Measurements from ENCODE around the gene PAK5. TPM values are rescaled to one million over a fixed set of nuclear protein-coding genes. Genes with fewer than 3 reads are reported as not detected.

Gene PAK5
- total and polyA plus RNA-seq, 2 experiments from 2014 or later, result 0.57 to 1.1 TPM

GRCh38 chr20:9506280-9506821 is 332.5 kb downstream of the PAK5 start:
- Mint-ChIP-seq H3K4me3 (peak overlapping the region; percentile 7; the same call in 2 of the 3 replicates), H3K27ac (no peak overlapping the region), H3K4me1 (peaks cover 14% of the 10 kb centered on the region), H3K36me3 (ENCODE audit: low read depth) (no peaks in the 10 kb centered on the region), H3K27me3 (ENCODE audit: insufficient read depth, low read depth, poor library complexity) (peaks cover 47% of the 10 kb centered on the region), H3K9me3 (no peaks in the 10 kb centered on the region)
- Histone ChIP-seq H3F3A (replicated peaks; ENCODE audit: low read depth) (no peaks in the 10 kb centered on the region), H3K9me2 (ENCODE audit: insufficient read depth) (no peaks in the 10 kb centered on the region), H3K27me3 (ENCODE audit: insufficient read depth) (peaks cover 73% of the 10 kb centered on the region), H3K4me3 (peak overlapping the region; percentile 52), H3K27ac (ENCODE audit: low read depth) (no peak overlapping the region), H3K4me1 (ENCODE audit: insufficient read depth) (peaks cover 42% of the 10 kb centered on the region), H3K4me2 (peak overlapping the region; percentile 86), H4K20me1 (replicated peaks; ENCODE audit: insufficient read depth) (peaks cover 3% of the 10 kb centered on the region; the same call in 1 of the 2 replicates), H3K79me2 (replicated peaks; ENCODE audit: insufficient read depth) (no peaks in the 10 kb centered on the region), H3K36me3 (ENCODE audit: insufficient read depth) (no peaks in the 10 kb centered on the region), H2AFZ (peak overlapping the region; percentile 94)
- ATAC-seq, result peak; percentile 6; the same call in 1 of the 3 replicates
- no peak for TF ChIP-seq STAT1 (IDR thresholded peaks at IDR 0.05; ENCODE audit: unreplicated experiment)
- no peak for TF ChIP-seq ETS1 (IDR thresholded peaks at IDR 0.05)
- no peak for TF ChIP-seq ZNF331 (CRISPR knock-in tag; IDR thresholded peaks at IDR 0.05; ENCODE audit: low read depth)
- TF ChIP-seq JUNB (IDR thresholded peaks at IDR 0.05; ENCODE audit: unreplicated experiment), result no peak
- TF ChIP-seq EZH2 (IDR thresholded peaks at IDR 0.05; ENCODE audit: low read depth, unreplicated experiment), result peak; percentile 87
- no peak for TF ChIP-seq NANOG (IDR thresholded peaks at IDR 0.05; ENCODE audit: borderline replicate concordance)
- peak; percentile 45 for DNase-seq (ENCODE audit: low spot score)

- Histone ChIP-seq H3F3A (replicated peaks; ENCODE audit: low read depth) (no peaks in the 10 kb centered on the region), H3K27ac (ENCODE audit: low read depth) (no peak overlapping the region), H4K20me1 (replicated peaks; ENCODE audit: insufficient read depth) (peaks cover 3% of the 10 kb centered on the region; the same call in 1 of the 2 replicates), H3K79me2 (replicated peaks; ENCODE audit: insufficient read depth) (no peaks in the 10 kb centered on the region), H3K4me2 (no peak overlapping the region), H3K27me3 (ENCODE audit: insufficient read depth) (peaks cover 47% of the 10 kb centered on the region), H3K4me3 (no peak overlapping the region), H3K36me3 (ENCODE audit: insufficient read depth) (no peaks in the 10 kb centered on the region), H2AFZ (no peak overlapping the region), H3K4me1 (ENCODE audit: insufficient read depth) (peaks cover 29% of the 10 kb centered on the region; the same call in 1 of the 2 replicates), H3K9me2 (ENCODE audit: insufficient read depth) (peaks cover 6% of the 10 kb centered on the region; the same call in 1 of the 2 replicates)
- no peaks in the 10 kb centered on the region for H3K36me3 Mint-ChIP-seq (ENCODE audit: low read depth)
- no peak overlapping the region for H3K27ac Mint-ChIP-seq
- peak; percentile 70 for DNase-seq (ENCODE audit: low spot score)
- ATAC-seq, result no peak; the same call in 1 of the 3 replicates
- no peak overlapping the region for H3K4me3 Mint-ChIP-seq
- H3K9me3 Mint-ChIP-seq, result no peaks in the 10 kb centered on the region
- H3K27me3 Mint-ChIP-seq (ENCODE audit: insufficient read depth, low read depth, poor library complexity), result peaks cover 33% of the 10 kb centered on the region
- TF ChIP-seq CTCF (conservative IDR thresholded peaks at IDR 0.05; ENCODE audit: low read depth in 2 of 2) (peak; percentile 56 to 70), EZH2 (IDR thresholded peaks at IDR 0.05; ENCODE audit: low read depth, unreplicated experiment) (no peak)
- H3K4me1 Mint-ChIP-seq, result peaks cover 14% of the 10 kb centered on the region
These were observed 335.2 kb downstream of the PAK5 start for GRCh38 chr20:9503526-9504245.
